GM12891 (cell line): ENCODE results near the gene FOXN4.

ENCODE experiments used
- POLR2A ChIP-seq: IDR thresholded peaks from 2 replicates; pipeline ENCODE4 v1.6.1; 2011; ENCODE audit warnings: low read depth, low read length, control low read depth
- POLR2AphosphoS5 ChIP-seq: IDR thresholded peaks from 2 replicates; pipeline ENCODE4 v1.6.1; 2011; ENCODE audit warnings: low read depth, low read length, control low read depth
- TAF1 ChIP-seq: IDR thresholded peaks from 2 replicates; pipeline ENCODE4 v1.6.1; 2011; ENCODE audit warnings: low read depth, low read length, control low read depth

DNA sequence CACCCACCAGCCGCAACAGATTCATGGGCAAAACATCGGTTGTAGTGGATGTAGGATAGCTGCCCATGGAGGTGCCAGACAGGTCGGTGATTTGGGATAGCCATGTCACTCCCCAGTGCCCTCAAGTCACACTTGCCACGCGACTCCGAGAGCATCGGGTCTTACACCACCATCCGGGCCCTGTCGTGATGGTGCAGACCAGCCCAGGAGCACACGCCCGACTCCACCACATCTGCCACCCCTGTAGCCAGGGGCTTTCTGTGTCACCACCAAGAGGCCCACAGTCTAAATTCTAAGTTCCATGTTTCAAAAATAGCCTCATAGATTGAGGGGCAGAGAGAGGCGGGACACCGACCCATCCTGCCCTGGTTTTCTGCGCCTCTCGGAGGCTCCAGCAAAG is 18.0 kb downstream of the FOXN4 start:
- no peak for TF ChIP-seq POLR2A
- no peak for TF ChIP-seq POLR2AphosphoS5
- TF ChIP-seq TAF1: no peak
